HCT116 (cell line): ENCODE data around the gene ACRV1. TPM values are rescaled to one million over a fixed set of nuclear protein-coding genes. Genes with fewer than 3 reads are reported as not detected.
A peak's percentile ranks its signal among the peaks of the same experiment; 100 is the strongest.

Experiments used
- ATAC-seq: fragments of 200-7000 bp; cut with Tn5 transposase; 2 replicates; pipeline ENCODE4 v1.9.1; 2020; ENCODE audit warnings: mild to moderate bottlenecking, moderate library complexity
- BruUV-seq: library from RNA; stranded (reverse); fragments of 400-500 nt; replicated peaks from 2 replicates; lab custom pipeline; 2021; lab: Mats Ljungman, UMichigan
- CTCF ChIA-PET: fragments of 300-600 bp; sonication (Branson Sonifier 250); formaldehyde crosslinking; loops from one replicate; lab custom pipeline; 2021; ENCODE audit warnings: antibody characterized with exemption; lab: Charles Lee
- POLR2A ChIA-PET: fragments of 300-600, 350-600 bp; sonication (Branson Sonifier 250); formaldehyde crosslinking; loops from one replicate; lab custom pipeline; 2021; ENCODE audit warnings: antibody characterized with exemption; lab: Charles Lee
- RAD21 ChIA-PET, 2 experiments: fragments of 300-600 bp; sonication (Branson Sonifier 250); formaldehyde crosslinking; loops; one replicate each; lab custom pipeline; 2023; ENCODE audit warnings: low total read pairs in 2 of 2; ENCODE audit not compliant: uncharacterized antibody in 2 of 2, unreplicated experiment in 2 of 2, low non-redundant PET in 1 of 2; lab: Charles Lee
- DNase-seq: peaks from one replicate; pipeline ENCODE4 v3.0.0-alpha.2; 2010; ENCODE audit warnings: low read depth, low spot score
- H2AFZ ChIP-seq: fragments of 200-600 bp; shearing (Covaris generic), sonication (generic); 2 replicates; pipeline ENCODE4 v1.6.1; 2017; ENCODE audit warnings: low read depth, mixed run types, mixed read lengths, antibody characterized with exemption, low read length; ENCODE audit not compliant: poor library complexity, severe bottlenecking
- H3K27ac ChIP-seq: 2 replicates; pipeline ENCODE4 v1.5.1; 2012; ENCODE audit warnings: low read depth, low read length
- H3K27me3 ChIP-seq: fragments of 200-600 bp; sonication (generic); 2 replicates; pipeline ENCODE4 v1.6.1; 2016; ENCODE audit warnings: mixed run types, low read length, mixed read lengths; ENCODE audit not compliant: insufficient read depth
- H3K36me3 ChIP-seq, 2 experiments: fragments of 200-500 bp in 1 of 2; fragments of 200-600 bp in 1 of 2; sonication (Bioruptor generic) in 1 of 2; sonication (generic) in 1 of 2; 2 replicates each; pipeline versions ENCODE4 v1.5.1 to v1.6.1; 2014 to 2016; ENCODE audit warnings: low read length in 2 of 2, inconsistent platforms in 1 of 2, mixed read lengths in 1 of 2, mixed run types in 1 of 2; ENCODE audit not compliant: insufficient read depth in 2 of 2, control insufficient read depth in 1 of 2
- H3K4me1 ChIP-seq, 2 experiments: fragments of 200-600 bp in 1 of 2; sonication (generic) in 1 of 2; 2 replicates each; pipeline versions ENCODE4 v1.5.1 to v1.6.1; 2012 to 2017; ENCODE audit warnings: low read length in 2 of 2, inconsistent platforms in 1 of 2, mild to moderate bottlenecking in 1 of 2, mixed read lengths in 1 of 2, mixed run types in 1 of 2, moderate library complexity in 1 of 2; ENCODE audit not compliant: insufficient read depth in 2 of 2, control insufficient read depth in 1 of 2
- H3K4me2 ChIP-seq: fragments of 200-600 bp; sonication (generic); 2 replicates; pipeline ENCODE4 v1.6.1; 2017; ENCODE audit warnings: mixed run types, low read length, mixed read lengths
- H3K4me3 ChIP-seq, 2 experiments: fragments of 200-600 bp in 1 of 2; sonication (generic) in 1 of 2; replicated peaks in 1 of 2; 2 replicates each; pipeline ENCODE4 v1.5.1; 2011 to 2016; ENCODE audit warnings: low read length in 2 of 2, control low read depth in 1 of 2, low read depth in 1 of 2, mild to moderate bottlenecking in 1 of 2, mixed read lengths in 1 of 2, mixed run types in 1 of 2
- H3K79me2 ChIP-seq: fragments of 200-600 bp; sonication (generic); 2 replicates; pipeline ENCODE4 v1.6.1; 2017; ENCODE audit warnings: mild to moderate bottlenecking, mixed run types, low read length, moderate library complexity, mixed read lengths; ENCODE audit not compliant: insufficient read depth
- H3K9ac ChIP-seq: fragments of 200-600 bp; sonication (generic); 2 replicates; pipeline ENCODE4 v1.6.1; 2016; ENCODE audit warnings: low read length, mixed read lengths
- H3K9me2 ChIP-seq: fragments of 200-600 bp; sonication (generic), shearing (Covaris generic); 2 replicates; pipeline ENCODE4 v1.6.1; 2017; ENCODE audit warnings: mixed run types, mild to moderate bottlenecking, moderate library complexity; ENCODE audit not compliant: insufficient read depth
- H3K9me3 ChIP-seq, 2 experiments: fragments of 200-500 bp in 1 of 2; fragments of 200-600 bp in 1 of 2; sonication (Bioruptor generic) in 1 of 2; sonication (generic) in 1 of 2; 2 replicates each; pipeline ENCODE4 v1.6.1; 2014 to 2017; ENCODE audit warnings: low read length in 2 of 2, mixed read lengths in 2 of 2, inconsistent platforms in 1 of 2, low read depth in 1 of 2, mild to moderate bottlenecking in 1 of 2, mixed run types in 1 of 2, moderate library complexity in 1 of 2; ENCODE audit not compliant: control insufficient read depth in 1 of 2, insufficient read depth in 1 of 2
- H4K20me1 ChIP-seq: fragments of 200-600 bp; sonication (generic), shearing (Covaris generic); 2 replicates; pipeline ENCODE4 v1.6.1; 2017; ENCODE audit warnings: mixed run types, mild to moderate bottlenecking, moderate library complexity; ENCODE audit not compliant: insufficient read depth
- CBX3 ChIP-seq: IDR thresholded peaks from 2 replicates; pipeline ENCODE4 v1.6.1; 2012; ENCODE audit warnings: low read depth
- CEBPB ChIP-seq: IDR thresholded peaks from 2 replicates; pipeline ENCODE4 v1.6.1; 2012; ENCODE audit warnings: low read depth
- CTCF ChIP-seq, 3 experiments: fragments of 200-600 bp in 1 of 3; sonication (generic) in 1 of 3; IDR thresholded peaks in 2 of 3; conservative IDR thresholded peaks in 1 of 3; 2 replicates each; pipeline ENCODE4 v1.5.1; 2012 to 2017; ENCODE audit warnings: low read depth in 2 of 3, low read length in 2 of 3, antibody characterized with exemption in 1 of 3, borderline replicate concordance in 1 of 3, control low read depth in 1 of 3, mild to moderate bottlenecking in 1 of 3, mixed read lengths in 1 of 3, mixed run types in 1 of 3, moderate library complexity in 1 of 3; ENCODE audit not compliant: insufficient read depth in 1 of 3
- EGR1 ChIP-seq: IDR thresholded peaks from 2 replicates; pipeline ENCODE4 v1.6.1; 2012; ENCODE audit warnings: low read depth
- EZH2 ChIP-seq: fragments of 200-600 bp; sonication (generic); IDR thresholded peaks from 2 replicates; pipeline ENCODE4 v1.6.1; 2017; ENCODE audit warnings: antibody characterized with exemption, mixed run types
- FOSL1 ChIP-seq: IDR thresholded peaks from 2 replicates; pipeline ENCODE4 v1.6.1; 2012; ENCODE audit warnings: low read depth
- JUND ChIP-seq: IDR thresholded peaks from 2 replicates; pipeline ENCODE4 v1.6.1; 2012
- POLR2AphosphoS5 ChIP-seq: IDR thresholded peaks from 2 replicates; pipeline ENCODE4 v1.6.1; 2011; ENCODE audit warnings: mild to moderate bottlenecking, low read depth, low read length, moderate library complexity
- RAD21 ChIP-seq: IDR thresholded peaks from 2 replicates; pipeline ENCODE4 v1.6.1; 2012; ENCODE audit warnings: low read depth, mild to moderate bottlenecking
- REST ChIP-seq: IDR thresholded peaks from 2 replicates; pipeline ENCODE4 v1.6.1; 2012; ENCODE audit warnings: low read depth
- SRF ChIP-seq: IDR thresholded peaks from 2 replicates; pipeline ENCODE4 v1.6.1; 2012; ENCODE audit warnings: low read depth
- TCF7L2 ChIP-seq: IDR thresholded peaks from 2 replicates; pipeline ENCODE4 v1.7.0; 2011; ENCODE audit warnings: borderline replicate concordance, inconsistent platforms; ENCODE audit not compliant: insufficient read depth, insufficient read length; ENCODE audit errors: extremely low read depth
- ZBTB33 ChIP-seq: IDR thresholded peaks from 2 replicates; pipeline ENCODE4 v1.6.1; 2011; ENCODE audit warnings: mild to moderate bottlenecking, low read length, moderate library complexity; ENCODE audit not compliant: insufficient replicate concordance; ENCODE audit errors: extremely low read depth
- intact Hi-C: fragments of 100-400 bp; cut with micrococcal nuclease; formaldehyde crosslinking; loops from 2 replicates; pipeline ENCODE4 v1.10.0; 2022
- total RNA-seq: library from RNA; stranded (reverse); gene quantifications from one replicate; pipeline ENCODE4 v1.2.1, GENCODE V29; 2021; ENCODE audit not compliant: unreplicated experiment

Gene ACRV1
- total RNA-seq, 1 experiment from 2014 or later, result not detected

GRCh38 chr11:125623064-125623463 lies 57.6 kb downstream of the ACRV1 start:
- TF ChIP-seq POLR2AphosphoS5 (0 out of 2 replicates have a peak, but pooled peaks have one; percentile 9), JUND (no peak)
- ATAC-seq (no peak), DNase-seq (no peak)
- POLR2A ChIA-PET, result no interaction called here
- Histone ChIP-seq H3K4me3 (no peak overlapping the region), H3K4me2 (no peak overlapping the region), H2AFZ (no peak overlapping the region), H3K36me3 (peaks cover 24 to 25% of the 10 kb centered on the region in 2 experiments), H3K4me1 (peaks cover 4 to 17% of the 10 kb centered on the region in 2 experiments; a peak in 3 of 4 replicates), H3K27me3 (no peaks in the 10 kb centered on the region), H3K9ac (0 out of 2 replicates have a peak overlapping the region, but pooled peaks have one; percentile 3), H4K20me1 (no peaks in the 10 kb centered on the region), H3K9me3 (no peaks in the 10 kb centered on the region), H3K27ac (no peak overlapping the region), H3K79me2 (peaks cover 18% of the 10 kb centered on the region), H3K9me2 (no peaks in the 10 kb centered on the region)
- CTCF ChIA-PET, result no interaction called here
- intact Hi-C loops, result no loop called here
- BruUV-seq, result no TSS peak
- RAD21 ChIA-PET, result no interaction called here

GRCh38 chr11:125621995-125622394 lies 58.7 kb downstream of the ACRV1 start:
- POLR2A ChIA-PET, result no interaction called here
- BruUV-seq, result no TSS peak
- H3K36me3 ChIP-seq, result peaks cover 27 to 36% of the 10 kb centered on the region in 2 experiments
- peaks cover 7% of the 10 kb centered on the region for H3K79me2 ChIP-seq
- no peak overlapping the region for H2AFZ ChIP-seq
- H3K27me3 ChIP-seq, result no peaks in the 10 kb centered on the region
- H3K9ac ChIP-seq, result no peak overlapping the region
- H3K4me3 ChIP-seq, result no peak overlapping the region
- RAD21 ChIA-PET, result no interaction called here
- H3K9me2 ChIP-seq, result no peaks in the 10 kb centered on the region
- no peak overlapping the region for H3K27ac ChIP-seq
- intact Hi-C loops, result no loop called here
- ATAC-seq, result no peak
- no peaks in the 10 kb centered on the region for H4K20me1 ChIP-seq
- H3K4me2 ChIP-seq, result no peak overlapping the region
- CTCF ChIA-PET, result no interaction called here
- DNase-seq, result no peak
- H3K9me3 ChIP-seq, result no peaks in the 10 kb centered on the region
- H3K4me1 ChIP-seq, result peaks cover 4 to 12% of the 10 kb centered on the region in 2 experiments; a peak in 3 of 4 replicates
- no peak for TF ChIP-seq CTCF (IDR thresholded peaks at IDR 0.05 in 2 of 3, conservative IDR thresholded peaks at IDR 0.05 in 1 of 3; ENCODE audit: borderline replicate concordance in 1 of 3, insufficient read depth in 1 of 3, low read depth in 2 of 3, low read length in 2 of 3)
- no peak for TF ChIP-seq SRF
- TF ChIP-seq EGR1, result no peak
- TF ChIP-seq CEBPB, result no peak
- TF ChIP-seq REST, result no peak
- no peak for TF ChIP-seq FOSL1
- no peak for TF ChIP-seq EZH2
- TF ChIP-seq CBX3, result no peak
- TF ChIP-seq RAD21, result no peak
- no peak for TF ChIP-seq TCF7L2
- TF ChIP-seq ZBTB33, result no peak
